Aorta (tissue), 5 donors: ENCODE results near the gene FOXR1. TPM values are rescaled to one million over a fixed set of nuclear protein-coding genes. Genes with fewer than 3 reads are reported as not detected.
A peak's percentile ranks its signal among the peaks of the same experiment; 100 is the strongest.
"Not testable (repeated sequence)": the region's sequence is repeated elsewhere in the genome, so short reads cannot be mapped to it uniquely, and the experiment has no call there.

ENCODE experiments used
- ATAC-seq: fragments of 200-7000 bp; cut with Tn5 transposase; one replicate; pipeline ENCODE4 v1.9.1; 2022; ENCODE audit warnings: moderate library complexity; ENCODE audit not compliant: low FRiP score
- DNase-seq, 2 donors: peaks; one replicate each; pipeline ENCODE4 v3.0.0-alpha.2; 2020
- H3K27ac ChIP-seq, 2 donors: one replicate each; pipeline ENCODE4 v1.5.1; 2013; ENCODE audit warnings: low read length in 2 of 2, mild to moderate bottlenecking in 2 of 2, moderate library complexity in 2 of 2, control low read depth in 1 of 2, inconsistent platforms in 1 of 2, low read depth in 1 of 2
- H3K27me3 ChIP-seq, 2 donors: one replicate each; pipeline ENCODE4 v1.6.1; 2013; ENCODE audit warnings: control low read depth in 1 of 2, low read length in 1 of 2, mild to moderate bottlenecking in 1 of 2, moderate library complexity in 1 of 2; ENCODE audit not compliant: insufficient read depth in 2 of 2, control insufficient read depth in 1 of 2
- H3K36me3 ChIP-seq, 2 donors: one replicate each; pipeline ENCODE4 v1.6.1; 2013; ENCODE audit warnings: control low read depth in 1 of 2, low read length in 1 of 2, mild to moderate bottlenecking in 1 of 2; ENCODE audit not compliant: insufficient read depth in 2 of 2, control insufficient read depth in 1 of 2
- H3K4me1 ChIP-seq, 2 donors: one replicate each; pipeline ENCODE4 v1.6.1; 2013; ENCODE audit warnings: low read length in 2 of 2, control low read depth in 1 of 2, mild to moderate bottlenecking in 1 of 2, moderate library complexity in 1 of 2; ENCODE audit not compliant: insufficient read depth in 2 of 2, control insufficient read depth in 1 of 2
- H3K4me3 ChIP-seq, 2 donors: one replicate each; pipeline ENCODE4 v1.5.1; 2013; ENCODE audit warnings: low read length in 2 of 2, control low read depth in 1 of 2, mild to moderate bottlenecking in 1 of 2
- H3K9me3 ChIP-seq: one replicate; pipeline ENCODE4 v1.6.1; 2013; ENCODE audit warnings: mild to moderate bottlenecking, low read length; ENCODE audit not compliant: control insufficient read depth
- WGBS, 2 donors: extraction: QIAGEN DNeasy Blood & Tissue Kit; methylation state at CpG; one replicate each; pipeline ENCODE4 v1.1.7; 2013; 5-methylcytosine and 5-hydroxymethylcytosine counted together
- intact Hi-C, 2 donors: fragments of 100-400 bp; cut with DNase I; formaldehyde crosslinking; loops; one replicate each; pipeline versions ENCODE4 v1.14.2 to v1.15.0; 2022
- polyA plus RNA-seq, 2 donors: library from polyadenylated mRNA; stranded (reverse); fragments of 200-250 nt; gene quantifications; one replicate each; pipeline ENCODE4 v1.2.3, GENCODE V29; 2013
- total RNA-seq, 2 donors: library from RNA; stranded (reverse); fragmentation: NEBNext Ultra II Directional; extraction: Animal tissue kit (Norgen Biotek cat#: 25700); gene quantifications; one replicate each; pipeline ENCODE4 v1.2.1, GENCODE V29; 2021
- donor health status: healthy with polysubstance abuse.
- donor health status: Bipolar disorder and iron deficiency.
- donor health status: DM: no; HTN: no; CAD: no.
- donor health status: DM: no; HTN: no; CAD: no.
- donor health status: DM: yes; HTN: yes; CAD: no.

The FOXR1 gene
- total and polyA plus RNA-seq, 4 donors = not detected

DNA sequence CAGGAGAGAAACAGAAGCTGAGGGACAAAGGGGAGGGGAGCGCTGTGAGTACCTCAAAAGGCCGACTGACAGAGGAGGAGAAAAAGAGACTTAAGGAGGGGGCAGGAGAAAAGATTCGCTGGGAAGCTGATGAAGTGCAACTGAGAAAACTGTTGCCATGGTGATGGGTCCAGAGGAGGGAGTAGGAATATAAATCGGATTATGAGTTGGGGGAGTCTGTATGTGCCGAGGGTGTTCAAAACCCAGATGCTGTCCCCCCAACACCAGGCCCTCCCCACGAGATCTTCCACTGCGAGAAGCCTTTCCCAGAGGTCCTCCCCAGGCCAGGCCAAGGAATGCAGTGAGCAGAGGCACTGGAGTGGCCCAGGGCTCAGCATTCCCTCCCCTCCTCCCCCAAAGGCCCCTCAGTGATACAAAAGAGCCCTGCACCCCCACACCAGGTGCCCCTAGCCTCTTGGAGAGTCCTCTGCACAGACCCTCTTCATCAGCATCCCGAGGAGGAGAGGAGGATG lies 32.1 kb upstream of the FOXR1 start:
- DNase-seq (no peak), ATAC-seq (no peak)
- Histone ChIP-seq H3K36me3 (no peaks in the 10 kb centered on the region), H3K4me1 (no peaks in the 10 kb centered on the region), H3K9me3 (no peaks in the 10 kb centered on the region), H3K27me3 (no peaks in the 10 kb centered on the region), H3K4me3 (no peak overlapping the region), H3K27ac (no peak overlapping the region)
- 74 to 80% methylated on average over 8 of the region's 8 CpGs for WGBS, 2 donors
- intact Hi-C loops = no loop called here

DNA sequence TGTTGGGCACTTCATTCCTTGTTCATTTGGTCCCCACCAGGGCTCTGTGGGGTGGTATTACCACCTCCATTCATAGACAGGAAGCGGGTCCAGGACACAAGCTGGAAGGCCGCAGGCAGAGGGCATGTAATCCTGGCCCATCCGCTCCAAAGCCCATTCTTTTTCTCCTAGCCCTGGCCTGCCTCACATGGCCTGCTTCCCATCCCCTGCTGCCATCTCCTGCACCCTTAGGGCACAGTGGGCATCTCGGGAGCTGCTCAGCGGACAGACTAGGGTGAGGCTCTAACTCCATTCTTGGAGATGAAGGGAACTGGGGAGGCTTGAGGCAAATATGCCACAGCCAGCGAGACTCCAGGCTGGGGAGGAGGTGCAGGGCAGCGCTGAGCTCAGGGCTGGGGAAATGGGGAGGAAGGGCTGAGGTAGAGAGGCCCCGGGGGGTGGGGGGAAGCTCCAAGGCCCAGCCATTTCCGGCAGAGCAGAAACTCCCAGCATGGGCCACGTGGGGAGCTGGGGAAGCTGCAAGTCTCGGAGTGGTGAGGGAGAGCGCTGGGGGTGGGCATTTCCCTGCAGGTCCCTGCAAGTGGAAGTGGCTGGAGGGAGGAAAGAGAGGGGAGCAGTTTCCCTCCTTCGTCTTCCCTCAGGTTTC lies 31.5 kb upstream of the FOXR1 start:
- H3K27me3 ChIP-seq = no peaks in the 10 kb centered on the region
- no peak overlapping the region for H3K4me3 ChIP-seq
- H3K27ac ChIP-seq = no peak overlapping the region
- no peak for ATAC-seq
- DNase-seq = peak in 1 of 2 donors; percentile 66
- WGBS, 2 donors = 67 to 68% methylated on average over 13 of the region's 13 CpGs
- H3K36me3 ChIP-seq = no peaks in the 10 kb centered on the region
- H3K9me3 ChIP-seq = no peaks in the 10 kb centered on the region
- no peaks in the 10 kb centered on the region for H3K4me1 ChIP-seq
- intact Hi-C loops = no loop called here

DNA sequence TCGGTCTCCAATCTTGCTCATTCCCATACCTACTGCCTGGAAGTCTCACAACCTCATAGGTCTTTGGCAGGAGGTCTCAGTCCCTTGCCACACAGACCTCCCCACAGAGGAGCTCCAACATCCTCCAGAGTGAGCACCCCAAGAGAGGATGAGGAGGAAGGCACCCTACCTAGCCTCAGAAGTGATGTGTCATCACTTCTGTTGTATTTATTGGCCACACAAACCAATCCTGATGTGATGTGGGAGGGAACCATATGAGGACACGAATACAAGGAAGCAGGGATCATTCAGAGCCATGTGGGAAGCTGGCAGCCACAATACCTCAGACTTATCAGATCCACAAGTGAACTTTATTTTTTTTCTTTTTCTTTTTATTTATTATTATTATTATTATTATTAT lies 24.5 kb upstream of the FOXR1 start:
- H3K4me3 ChIP-seq = no peak overlapping the region
- H3K9me3 ChIP-seq = no peaks in the 10 kb centered on the region
- DNase-seq = peak in 1 of 2 donors; percentile 21
- no peak overlapping the region for H3K27ac ChIP-seq
- WGBS, 2 donors = 17 to 26% methylated on average over 2 of the region's 2 CpGs
- no peaks in the 10 kb centered on the region for H3K4me1 ChIP-seq
- ATAC-seq = no peak
- intact Hi-C loops = no loop called here
- no peaks in the 10 kb centered on the region for H3K27me3 ChIP-seq
- H3K36me3 ChIP-seq = no peaks in the 10 kb centered on the region

DNA sequence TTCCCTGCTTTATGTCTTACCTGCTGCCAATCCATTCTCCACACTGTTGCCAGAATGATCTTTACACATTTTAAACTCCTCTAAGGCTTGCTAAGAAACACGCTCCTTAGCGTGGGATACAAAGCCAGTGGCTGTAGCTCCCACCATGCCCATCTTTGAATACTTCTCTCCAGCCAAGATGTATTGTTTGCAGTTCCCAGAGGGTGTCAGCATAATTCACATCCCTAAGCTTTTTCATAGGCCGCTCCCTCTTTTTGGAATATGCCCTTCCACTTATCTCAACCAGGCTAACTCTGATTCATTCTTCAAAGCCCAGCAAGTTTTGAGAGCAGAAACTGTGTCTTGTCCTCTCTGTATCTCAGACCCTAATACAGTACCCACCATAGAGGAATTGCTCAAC lies 23.6 kb upstream of the FOXR1 start:
- no peak for ATAC-seq
- intact Hi-C loops = no loop called here
- H3K36me3 ChIP-seq = no peaks in the 10 kb centered on the region

DNA sequence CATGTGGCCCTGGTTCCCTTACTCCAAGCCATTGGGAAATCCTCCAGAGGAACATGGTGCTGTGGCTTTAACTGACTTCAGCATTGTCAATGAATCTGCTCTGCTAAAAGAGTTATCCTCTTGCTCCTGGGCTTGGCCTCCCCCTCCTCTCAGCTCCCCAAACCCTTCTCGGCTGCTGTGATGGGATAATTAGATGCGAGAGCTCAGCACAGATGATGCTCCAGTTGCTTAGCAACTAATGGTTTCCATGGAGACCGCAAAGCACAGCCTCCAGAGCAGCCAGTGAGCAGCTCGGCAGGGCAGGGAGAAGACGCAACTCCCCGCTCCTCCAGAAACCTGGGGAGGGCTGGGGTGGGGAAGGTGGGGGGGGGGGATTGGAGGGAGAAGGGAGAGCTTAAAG lies 18.3 kb upstream of the FOXR1 start:
- no peak overlapping the region for H3K27ac ChIP-seq
- no peaks in the 10 kb centered on the region for H3K27me3 ChIP-seq
- 52 to 54% methylated on average over 6 of the region's 6 CpGs for WGBS, 2 donors
- intact Hi-C loops = no loop called here
- no peak overlapping the region for H3K4me3 ChIP-seq
- no peaks in the 10 kb centered on the region for H3K9me3 ChIP-seq
- peak in 1 of 2 donors; percentile 37 for DNase-seq
- no peaks in the 10 kb centered on the region for H3K4me1 ChIP-seq
- H3K36me3 ChIP-seq = no peaks in the 10 kb centered on the region
- no peak for ATAC-seq

More for the DNA sequence above, 23.6 kb upstream of the FOXR1 start:
- Histone ChIP-seq H3K27me3 (no peaks in the 10 kb centered on the region), H3K9me3 (no peaks in the 10 kb centered on the region), H3K27ac (no peak overlapping the region), H3K4me3 (no peak overlapping the region), H3K4me1 (no peaks in the 10 kb centered on the region)
- DNase-seq = no peak
- WGBS, 2 donors = 62 to 73% methylated on average over 3 of the region's 3 CpGs

DNA sequence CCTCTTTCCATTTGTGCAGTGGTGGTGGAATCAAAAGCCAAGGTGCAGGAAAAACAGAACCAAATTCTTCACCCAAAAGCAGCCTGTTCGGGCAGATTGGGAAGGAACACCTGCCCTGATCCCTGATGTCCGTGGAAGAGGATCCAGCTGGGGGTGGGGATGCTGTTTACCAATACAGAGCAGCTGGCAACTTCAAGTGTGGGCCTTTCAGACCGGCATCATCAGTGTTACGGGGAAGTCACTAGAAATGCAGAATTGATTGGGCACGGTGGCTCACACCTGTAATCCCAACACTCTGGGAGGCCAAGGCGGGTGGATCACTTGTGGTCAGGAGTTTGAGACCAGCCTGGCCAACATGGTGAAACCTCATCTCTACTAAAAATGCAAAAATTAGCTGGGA lies 17.6 kb upstream of the FOXR1 start:
- intact Hi-C loops, H3K27me3 ChIP-seq, H3K4me1 ChIP-seq, H3K4me3 ChIP-seq, H3K27ac ChIP-seq, H3K9me3 ChIP-seq, H3K36me3 ChIP-seq, ATAC-seq: not testable (repeated sequence)
- DNase-seq = peak in 1 of 2 donors; percentile 32
- 84 to 94% methylated on average over 6 of the region's 6 CpGs for WGBS, 2 donors

DNA sequence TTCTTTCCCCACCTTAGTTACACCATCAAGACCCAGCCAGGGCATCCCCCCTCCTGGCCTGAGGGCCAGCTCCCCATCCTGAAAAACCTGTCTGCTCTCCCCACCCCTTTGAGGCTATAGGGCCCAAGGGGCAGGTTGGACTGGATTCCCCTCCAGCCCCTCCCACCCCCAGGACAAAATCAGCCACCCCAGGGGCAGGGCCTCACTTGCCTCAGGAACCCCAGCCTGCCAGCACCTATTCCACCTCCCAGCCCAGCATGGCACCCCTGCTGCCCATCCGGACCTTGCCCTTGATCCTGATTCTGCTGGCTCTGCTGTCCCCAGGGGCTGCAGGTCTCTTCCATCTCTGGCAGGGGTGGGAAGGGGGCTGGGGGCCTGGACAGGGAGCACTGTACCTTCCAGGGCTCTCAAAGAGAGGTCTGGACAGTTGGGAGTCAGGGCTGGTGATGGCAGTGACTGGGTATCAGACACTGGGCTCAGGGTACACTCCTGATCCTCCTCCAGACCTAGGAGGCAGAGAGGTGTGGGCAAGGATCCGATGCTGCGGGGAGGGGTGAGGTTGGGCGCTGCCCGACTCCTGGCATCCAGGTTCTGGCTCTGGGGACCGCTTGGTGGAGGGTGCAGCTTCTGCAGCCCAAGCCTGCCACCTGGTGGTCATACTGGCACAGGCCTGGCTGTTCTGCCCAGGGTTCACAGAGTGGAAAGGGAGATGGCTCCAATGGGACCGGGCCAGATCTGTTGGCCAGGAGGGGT lies 15.3 kb upstream of the FOXR1 start, which contains the start of gene UPK2:
Gene UPK2, plus strand, starts transcription at position 205 of the 753 bp plus-strand sequence. Its CDS starts 53 bp downstream, at position 258.
- WGBS, 2 donors = 3 to 6% methylated on average over 7 of the region's 7 CpGs
- Histone ChIP-seq H3K9me3 (no peaks in the 10 kb centered on the region), H3K36me3 (no peaks in the 10 kb centered on the region), H3K4me3 (no peak within 1 kb of the TSS), H3K4me1 (no peaks in the 10 kb centered on the region), H3K27ac (no peak within 1 kb of the TSS), H3K27me3 (no peaks in the 10 kb centered on the region)
- DNase-seq (peak; percentile 91 to 96), ATAC-seq (peak; percentile 94)
- intact Hi-C loops = loop anchor here (1.0 to 2.0 kb wide), 3 partner anchors 49 to 267 kb away; no protein-coding TSS in a partner anchor

DNA sequence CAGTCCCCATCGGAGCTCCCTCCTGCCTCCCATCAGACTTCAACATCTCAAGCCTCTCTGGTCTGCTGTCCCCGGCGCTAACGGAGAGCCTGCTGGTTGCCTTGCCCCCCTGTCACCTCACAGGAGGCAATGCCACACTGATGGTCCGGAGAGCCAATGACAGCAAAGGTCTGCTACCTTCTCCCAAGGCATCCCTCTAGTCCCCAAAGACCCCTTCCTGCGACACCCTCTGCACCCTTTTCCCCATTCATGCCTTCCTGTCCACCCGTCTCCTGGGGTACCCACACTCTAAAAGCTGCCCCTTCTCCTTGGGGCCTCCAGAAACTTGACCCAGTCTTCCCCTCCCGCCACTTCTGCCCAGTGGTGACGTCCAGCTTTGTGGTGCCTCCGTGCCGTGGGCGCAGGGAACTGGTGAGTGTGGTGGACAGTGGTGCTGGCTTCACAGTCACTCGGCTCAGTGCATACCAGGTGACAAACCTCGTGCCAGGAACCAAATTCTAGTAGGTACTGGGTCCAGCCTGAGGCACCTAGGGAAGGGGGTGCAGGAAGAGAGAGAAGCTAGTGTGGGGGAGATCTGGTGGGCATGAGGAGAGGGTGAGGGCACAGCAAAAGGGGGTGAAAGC lies 14.6 kb upstream of the FOXR1 start:
- no peak for ATAC-seq
- no peaks in the 10 kb centered on the region for H3K4me1 ChIP-seq
- 47 to 53% methylated on average over 14 of the region's 14 CpGs for WGBS, 2 donors
- intact Hi-C loops = loop anchor here (1.0 to 2.0 kb wide), 3 partner anchors 50 to 268 kb away; no protein-coding TSS in a partner anchor
- H3K27me3 ChIP-seq = no peaks in the 10 kb centered on the region
- no peaks in the 10 kb centered on the region for H3K9me3 ChIP-seq
- no peak overlapping the region for H3K4me3 ChIP-seq
- H3K36me3 ChIP-seq = no peaks in the 10 kb centered on the region
- H3K27ac ChIP-seq = no peak overlapping the region
- peak in 1 of 2 donors; percentile 30 for DNase-seq
